GM12865 (cell line): ENCODE measurements around the gene APBA2.

Experiments
- DNase-seq: peaks from one replicate; pipeline ENCODE4 v3.0.0; 2010; ENCODE audit warnings: low read depth
- H3K4me3 ChIP-seq: 2 replicates; pipeline ENCODE4 v1.5.1; 2011; ENCODE audit warnings: mild to moderate bottlenecking, low read depth, low read length, control low read depth
- CTCF ChIP-seq: IDR thresholded peaks from 2 replicates; pipeline ENCODE4 v1.5.1; 2011; ENCODE audit warnings: low read length, control low read depth, low read depth, inconsistent platforms; ENCODE audit not compliant: insufficient read depth; ENCODE audit errors: missing control alignments

APBA2 gene

DNA sequence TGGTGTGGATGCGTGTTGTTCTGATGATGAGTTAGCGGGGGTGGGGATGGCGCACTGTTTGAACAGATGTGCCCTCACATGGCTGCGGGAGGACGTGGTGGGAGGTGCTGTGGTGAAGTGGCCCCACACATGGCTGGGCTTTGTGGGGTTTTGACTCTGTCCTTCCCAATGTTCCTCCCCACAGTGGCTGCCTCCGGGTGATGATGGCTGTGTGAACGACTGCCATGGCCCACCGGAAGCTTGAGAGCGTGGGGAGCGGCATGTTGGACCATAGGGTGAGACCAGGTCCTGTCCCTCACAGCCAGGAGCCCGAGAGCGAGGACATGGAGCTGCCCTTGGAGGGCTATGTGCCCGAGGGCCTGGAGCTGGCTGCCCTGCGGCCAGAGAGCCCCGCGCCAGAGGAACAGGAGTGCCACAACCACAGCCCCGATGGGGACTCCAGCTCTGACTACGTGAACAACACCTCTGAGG lies 167.9 kb downstream of the APBA2 start:
- DNase-seq, result no peak
- no peak for TF ChIP-seq CTCF
- H3K4me3 ChIP-seq, result no peak overlapping the region

GRCh38 chr15:29054171-29055045 lies 168.6 kb downstream of the APBA2 start:
- no peak overlapping the region for H3K4me3 ChIP-seq
- no peak for DNase-seq
- no peak for TF ChIP-seq CTCF

DNA sequence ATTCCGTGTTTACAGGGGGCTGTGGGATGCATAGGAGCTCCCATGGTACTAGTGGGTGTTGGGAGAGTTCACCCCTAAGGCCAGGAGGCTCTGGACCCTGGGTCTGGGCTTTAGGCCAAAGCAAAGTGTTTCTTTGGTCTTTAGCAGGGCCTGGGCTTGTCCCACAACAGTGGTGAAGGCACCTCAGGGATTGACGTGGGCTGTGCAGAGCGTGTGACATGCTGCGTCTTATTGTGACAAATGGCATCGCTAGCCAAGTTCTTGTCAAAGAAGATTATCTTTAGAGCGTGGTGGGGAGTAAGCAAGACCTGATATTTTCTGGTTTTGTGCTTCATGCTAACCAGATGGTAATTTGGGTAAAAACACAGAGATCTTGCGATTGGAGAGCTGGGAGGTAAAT lies 170.1 kb downstream of the APBA2 start:
- no peak for TF ChIP-seq CTCF
- DNase-seq, result no peak
- H3K4me3 ChIP-seq, result no peak overlapping the region

GRCh38 chr15:29056839-29057450 lies 171.2 kb downstream of the APBA2 start:
- TF ChIP-seq CTCF, result no peak
- H3K4me3 ChIP-seq, result no peak overlapping the region
- DNase-seq, result no peak

GRCh38 chr15:29057856-29058255 lies 172.1 kb downstream of the APBA2 start:
- no peak for TF ChIP-seq CTCF
- H3K4me3 ChIP-seq, result no peak overlapping the region
- no peak for DNase-seq

- no peak overlapping the region for H3K4me3 ChIP-seq
- TF ChIP-seq CTCF, result no peak
- DNase-seq, result no peak
These were observed 173.2 kb downstream of the APBA2 start for GRCh38 chr15:29058903-29059539.
